Natural killer cell (primary cell): ENCODE data around the gene MAP2K1. TPM values are rescaled to one million over a fixed set of nuclear protein-coding genes. Genes with fewer than 3 reads are reported as not detected.

Experiments used
- ATAC-seq, 3 donors: fragments of 150-1000 bp in 2 of 3; fragments of 200-7000 bp in 1 of 3; cut with Tn5 transposase; 1 replicate in 1 of 3; 2 replicates in 2 of 3; pipeline ENCODE4 v1.10.0; 2021; ENCODE audit warnings: mild to moderate bottlenecking in 2 of 3, moderate library complexity in 2 of 3
- DNase-seq, 2 donors: peaks; one replicate each; pipeline versions ENCODE4 v3.0.0 to v3.0.0-alpha.2; 2013 to 2021; ENCODE audit warnings: mixed read lengths in 1 of 2
- H3K27ac ChIP-seq: one replicate; pipeline ENCODE4 v1.5.1; 2013; ENCODE audit warnings: mild to moderate bottlenecking, low read length
- H3K27me3 ChIP-seq: one replicate; pipeline ENCODE4 v1.6.1; 2013; ENCODE audit warnings: low read length; ENCODE audit not compliant: control insufficient read depth, insufficient read depth
- H3K36me3 ChIP-seq: one replicate; pipeline ENCODE4 v1.6.1; 2013; ENCODE audit warnings: low read length; ENCODE audit not compliant: control insufficient read depth, insufficient read depth
- H3K4me1 ChIP-seq: one replicate; pipeline ENCODE4 v1.6.1; 2013; ENCODE audit warnings: low read length; ENCODE audit not compliant: control insufficient read depth, insufficient read depth
- H3K4me3 ChIP-seq: one replicate; pipeline ENCODE4 v1.5.1; 2013; ENCODE audit warnings: low read length
- H3K9me3 ChIP-seq: one replicate; pipeline ENCODE4 v1.6.1; 2013; ENCODE audit warnings: low read length; ENCODE audit not compliant: control insufficient read depth, insufficient read depth
- H3K27ac Mint-ChIP-seq, 2 donors: one replicate each; pipeline ENCODE4 v1.8.0; 2022; ENCODE audit warnings: mild to moderate bottlenecking in 2 of 2, mixed read lengths in 2 of 2, moderate library complexity in 1 of 2
- H3K27me3 Mint-ChIP-seq, 2 donors: one replicate each; pipeline ENCODE4 v1.8.0; 2022; ENCODE audit warnings: low read depth in 2 of 2, mixed read lengths in 2 of 2
- H3K36me3 Mint-ChIP-seq: one replicate; pipeline ENCODE4 v1.8.0; 2022; ENCODE audit warnings: mixed read lengths
- H3K4me1 Mint-ChIP-seq, 2 donors: one replicate each; pipeline ENCODE4 v1.8.0; 2022; ENCODE audit warnings: mixed read lengths in 2 of 2
- H3K4me3 Mint-ChIP-seq: one replicate; pipeline ENCODE4 v1.8.0; 2022; ENCODE audit warnings: mild to moderate bottlenecking, moderate library complexity, mixed read lengths
- H3K9me3 Mint-ChIP-seq, 2 donors: one replicate each; pipeline ENCODE4 v1.8.0; 2022; ENCODE audit warnings: mixed read lengths in 2 of 2
- WGBS: methylation state at CpG from one replicate; pipeline ENCODE4 v1.1.7; 2013; ENCODE audit warnings: missing lambda C conversion rate; ENCODE audit not compliant: insufficient coverage; 5-methylcytosine and 5-hydroxymethylcytosine counted together
- intact Hi-C: fragments of 100-400 bp; cut with micrococcal nuclease; formaldehyde crosslinking; loops from one replicate; pipeline ENCODE4 v1.14.2; 2022
- total RNA-seq, 4 donors: library from RNA; stranded (reverse); fragments of 120-200 nt in 1 of 4; gene quantifications; one replicate each; pipeline versions ENCODE4 v1.2.3 to v1.2.4, GENCODE V29; 2013 to 2022
- TF ChIP-seq, protein P1 (sequence below): fragments of 200-600 bp; IDR thresholded peaks from one replicate; pipeline ENCODE4 v1.8.0; 2022; ENCODE audit warnings: antibody characterized with exemption

MAP2K1 gene
- total RNA-seq, 3 donors from 2014 or later (not counting 1 experiment from before 2014, with no cell fraction given) = 45.5 to 49.2 (median 48.9) TPM

DNA sequence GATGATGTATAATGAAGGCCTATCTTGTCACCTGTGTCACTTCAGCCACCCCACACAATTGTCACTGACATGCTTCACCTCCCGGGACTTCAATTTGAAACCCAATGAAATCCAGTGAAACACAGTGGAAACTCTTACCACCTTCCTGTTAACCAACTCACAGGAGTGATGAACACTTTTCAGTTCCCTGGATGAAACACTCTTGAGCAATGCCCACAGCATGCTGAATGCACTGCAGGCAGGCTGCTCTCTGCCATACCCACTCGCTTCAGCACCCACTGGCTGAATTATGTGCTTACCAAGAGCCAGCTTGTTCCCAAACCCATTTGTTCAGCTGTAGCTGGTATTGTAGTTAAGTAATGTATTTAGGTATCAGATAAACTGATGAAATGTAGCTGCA, 47.0 kb downstream of the MAP2K1 start:
- H3K4me1 Mint-ChIP-seq = peaks cover 54 to 56% of the 10 kb centered on the region in 2 donors
- no peak for ATAC-seq
- intact Hi-C loops = no loop called here
- TF ChIP-seq, protein P1, sequence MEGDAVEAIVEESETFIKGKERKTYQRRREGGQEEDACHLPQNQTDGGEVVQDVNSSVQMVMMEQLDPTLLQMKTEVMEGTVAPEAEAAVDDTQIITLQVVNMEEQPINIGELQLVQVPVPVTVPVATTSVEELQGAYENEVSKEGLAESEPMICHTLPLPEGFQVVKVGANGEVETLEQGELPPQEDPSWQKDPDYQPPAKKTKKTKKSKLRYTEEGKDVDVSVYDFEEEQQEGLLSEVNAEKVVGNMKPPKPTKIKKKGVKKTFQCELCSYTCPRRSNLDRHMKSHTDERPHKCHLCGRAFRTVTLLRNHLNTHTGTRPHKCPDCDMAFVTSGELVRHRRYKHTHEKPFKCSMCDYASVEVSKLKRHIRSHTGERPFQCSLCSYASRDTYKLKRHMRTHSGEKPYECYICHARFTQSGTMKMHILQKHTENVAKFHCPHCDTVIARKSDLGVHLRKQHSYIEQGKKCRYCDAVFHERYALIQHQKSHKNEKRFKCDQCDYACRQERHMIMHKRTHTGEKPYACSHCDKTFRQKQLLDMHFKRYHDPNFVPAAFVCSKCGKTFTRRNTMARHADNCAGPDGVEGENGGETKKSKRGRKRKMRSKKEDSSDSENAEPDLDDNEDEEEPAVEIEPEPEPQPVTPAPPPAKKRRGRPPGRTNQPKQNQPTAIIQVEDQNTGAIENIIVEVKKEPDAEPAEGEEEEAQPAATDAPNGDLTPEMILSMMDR = no peak
- Histone ChIP-seq H3K27ac (no peak overlapping the region), H3K27me3 (no peaks in the 10 kb centered on the region), H3K36me3 (peaks cover 25% of the 10 kb centered on the region), H3K4me1 (peaks cover 1% of the 10 kb centered on the region), H3K9me3 (no peaks in the 10 kb centered on the region), H3K4me3 (no peak overlapping the region)
- WGBS = 87% methylated on average over 2 of the region's 2 CpGs
- peak overlapping the region; percentile 16 to 41 for H3K27ac Mint-ChIP-seq
- H3K4me3 Mint-ChIP-seq = no peak overlapping the region
- H3K27me3 Mint-ChIP-seq = no peaks in the 10 kb centered on the region
- H3K36me3 Mint-ChIP-seq = peaks cover 13% of the 10 kb centered on the region
- no peaks in the 10 kb centered on the region for H3K9me3 Mint-ChIP-seq
- DNase-seq = no peak

DNA sequence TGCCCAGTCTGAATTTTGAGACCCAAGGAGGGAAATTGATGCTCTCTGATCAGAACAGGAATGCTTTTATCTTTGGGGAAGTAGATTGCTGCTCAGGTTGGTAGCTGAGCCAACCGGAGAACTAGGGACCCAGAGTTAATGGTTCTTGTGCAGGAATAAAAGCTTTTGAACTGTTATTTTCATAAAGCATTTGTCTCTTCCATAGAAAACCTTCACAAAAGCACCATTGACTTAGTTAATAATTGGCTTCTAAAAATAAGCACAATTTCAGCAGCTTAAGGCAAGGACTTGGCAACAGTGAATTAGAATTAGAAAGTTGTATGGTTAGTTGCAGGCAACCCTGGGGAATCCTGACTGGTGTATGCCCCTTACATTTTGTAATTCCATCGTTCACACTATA, 53.8 kb downstream of the MAP2K1 start:
- Mint-ChIP-seq H3K4me3 (no peak overlapping the region), H3K4me1 (no peaks in the 10 kb centered on the region), H3K9me3 (no peaks in the 10 kb centered on the region), H3K36me3 (peaks cover 13% of the 10 kb centered on the region), H3K27me3 (no peaks in the 10 kb centered on the region), H3K27ac (no peak overlapping the region)
- DNase-seq = no peak
- Histone ChIP-seq H3K9me3 (no peaks in the 10 kb centered on the region), H3K4me3 (no peak overlapping the region), H3K27ac (no peak overlapping the region), H3K4me1 (no peaks in the 10 kb centered on the region), H3K36me3 (peaks cover 63% of the 10 kb centered on the region), H3K27me3 (no peaks in the 10 kb centered on the region)
- TF ChIP-seq, protein P1 = no peak
- no peak for ATAC-seq
- intact Hi-C loops = no loop called here
- 100% methylated on average over 2 of the region's 2 CpGs for WGBS

DNA sequence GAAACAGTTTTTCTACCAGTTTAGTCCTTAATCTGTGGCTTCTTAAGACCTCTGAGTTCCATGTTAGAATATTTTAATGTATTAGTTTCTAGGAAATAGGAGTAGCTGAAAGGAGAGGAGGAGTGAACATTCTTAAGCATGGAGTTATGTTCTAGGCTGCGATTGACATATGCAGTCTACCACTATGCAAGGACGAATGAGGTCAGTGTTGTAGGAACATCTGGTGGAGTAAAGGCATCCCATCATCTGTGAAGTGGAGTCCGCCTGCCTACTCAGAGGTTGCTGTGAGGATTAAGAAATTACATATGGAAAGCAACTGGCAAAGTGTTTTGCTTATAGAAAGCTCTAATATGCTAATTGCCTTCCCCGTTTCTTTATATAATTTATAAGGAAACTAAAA, 65.7 kb downstream of the MAP2K1 start:
- no peaks in the 10 kb centered on the region for H3K4me1 Mint-ChIP-seq
- WGBS = 98% methylated on average over 3 of the region's 4 CpGs
- Histone ChIP-seq H3K27me3 (no peaks in the 10 kb centered on the region), H3K36me3 (peaks cover 5% of the 10 kb centered on the region), H3K9me3 (no peaks in the 10 kb centered on the region), H3K4me1 (no peaks in the 10 kb centered on the region), H3K27ac (no peak overlapping the region), H3K4me3 (no peak overlapping the region)
- H3K27ac Mint-ChIP-seq = no peak overlapping the region
- TF ChIP-seq, protein P1 = no peak
- no peak for DNase-seq
- H3K4me3 Mint-ChIP-seq = no peak overlapping the region
- intact Hi-C loops = no loop called here
- H3K9me3 Mint-ChIP-seq = no peaks in the 10 kb centered on the region
- no peaks in the 10 kb centered on the region for H3K36me3 Mint-ChIP-seq
- no peak for ATAC-seq
- no peaks in the 10 kb centered on the region for H3K27me3 Mint-ChIP-seq

DNA sequence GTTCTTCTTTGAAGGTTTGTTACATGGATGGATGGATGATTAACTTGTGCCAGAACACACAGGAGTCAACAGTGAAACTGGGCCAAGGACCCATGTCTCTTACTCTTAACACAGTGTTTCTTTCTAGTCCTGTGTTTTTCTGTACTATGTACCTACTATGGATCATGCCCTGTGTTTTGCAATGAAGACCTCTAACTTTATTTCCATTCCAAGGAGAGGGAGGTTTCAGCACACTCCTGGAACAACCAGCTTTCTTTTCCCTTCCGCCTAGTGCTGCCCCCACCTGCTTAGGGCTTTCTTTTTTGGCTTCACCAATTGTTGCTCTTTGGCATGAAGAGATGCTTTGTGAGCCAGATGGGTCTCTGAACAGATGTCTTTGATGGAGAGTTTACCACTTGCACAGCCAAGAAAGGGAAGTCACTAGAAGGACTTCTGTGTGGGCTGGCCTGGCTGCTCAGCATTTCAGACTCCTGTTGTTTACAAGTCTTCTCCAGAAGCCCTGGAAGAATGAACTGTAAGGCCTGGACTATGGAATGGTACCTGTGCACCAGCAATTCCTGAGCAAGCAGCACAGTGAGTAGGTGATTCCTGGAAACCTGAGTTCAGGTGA, 66.4 kb downstream of the MAP2K1 start:
- Histone ChIP-seq H3K36me3 (peaks cover 5% of the 10 kb centered on the region), H3K4me1 (no peaks in the 10 kb centered on the region), H3K27me3 (no peaks in the 10 kb centered on the region), H3K27ac (no peak overlapping the region), H3K4me3 (no peak overlapping the region), H3K9me3 (no peaks in the 10 kb centered on the region)
- Mint-ChIP-seq H3K9me3 (no peaks in the 10 kb centered on the region), H3K27me3 (no peaks in the 10 kb centered on the region), H3K36me3 (no peaks in the 10 kb centered on the region), H3K27ac (peak overlapping the region in 1 of 2 donors; percentile 34), H3K4me3 (no peak overlapping the region), H3K4me1 (no peaks in the 10 kb centered on the region)
- intact Hi-C loops = no loop called here
- WGBS = 100% methylated on average over 1 of the region's 1 CpG
- DNase-seq = no peak
- TF ChIP-seq, protein P1 = no peak
- ATAC-seq = no peak
